NCI-H2227 treated with DMSO at 0.1 percent for 48 hours (cell line): ENCODE results near the gene BARHL1.
A peak's percentile ranks its signal among the peaks of the same experiment; 100 is the strongest.

Source experiments
- DNase-seq: peaks from one replicate; lab custom pipeline; 2025; lab: John Stamatoyannopoulos, UW

Gene BARHL1

DNA sequence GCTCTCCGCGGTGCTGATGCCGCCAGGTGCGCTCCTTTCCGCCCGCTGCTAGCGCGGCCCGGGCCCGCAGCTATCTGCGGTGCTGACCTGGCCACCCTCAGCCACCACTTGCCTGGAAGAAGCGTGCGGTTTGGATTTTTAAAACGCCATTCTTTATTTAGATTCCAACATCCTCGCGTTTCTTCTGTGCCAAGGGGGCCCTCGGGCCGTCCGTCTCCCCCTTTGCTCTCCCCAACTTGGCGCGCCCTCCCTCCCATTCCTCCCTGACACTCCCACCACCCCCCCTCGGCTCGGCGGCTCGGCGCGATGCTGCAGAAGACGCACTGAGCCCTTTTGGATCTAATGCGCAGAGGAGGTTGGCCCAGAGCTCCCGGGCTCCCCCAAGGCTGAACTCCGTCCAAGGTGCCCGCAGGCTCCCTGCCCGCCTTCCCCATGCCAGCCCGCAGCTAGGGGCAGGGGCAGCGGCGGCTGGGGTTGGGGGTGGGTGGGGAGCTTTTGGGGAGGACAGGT is at the start of gene BARHL1:
TSS of gene BARHL1 (plus strand) at position 331 of the 510 bp plus-strand sequence. CDS start 192 bp downstream, outside the sequence.
- no peak for DNase-seq

DNA sequence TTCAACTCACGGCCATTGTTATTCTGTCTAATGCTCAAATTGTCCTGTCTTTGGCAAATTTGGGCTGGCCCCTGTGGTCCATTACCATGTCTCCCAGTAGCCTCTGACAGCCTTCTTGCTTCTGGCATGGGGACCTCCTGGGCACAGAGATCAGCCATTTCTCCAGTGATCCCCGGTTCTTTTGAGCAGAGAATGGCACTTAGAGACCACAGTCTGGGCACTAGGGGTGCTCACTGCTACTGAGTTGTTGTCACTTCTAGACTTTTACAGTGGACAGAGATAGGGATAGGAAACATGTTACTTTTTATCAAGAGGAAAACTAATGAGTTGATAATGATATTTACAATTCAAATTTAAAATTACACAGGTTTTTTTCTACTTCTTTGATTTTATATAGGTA is 47.6 kb upstream of the BARHL1 start:
- DNase-seq: no peak

DNA sequence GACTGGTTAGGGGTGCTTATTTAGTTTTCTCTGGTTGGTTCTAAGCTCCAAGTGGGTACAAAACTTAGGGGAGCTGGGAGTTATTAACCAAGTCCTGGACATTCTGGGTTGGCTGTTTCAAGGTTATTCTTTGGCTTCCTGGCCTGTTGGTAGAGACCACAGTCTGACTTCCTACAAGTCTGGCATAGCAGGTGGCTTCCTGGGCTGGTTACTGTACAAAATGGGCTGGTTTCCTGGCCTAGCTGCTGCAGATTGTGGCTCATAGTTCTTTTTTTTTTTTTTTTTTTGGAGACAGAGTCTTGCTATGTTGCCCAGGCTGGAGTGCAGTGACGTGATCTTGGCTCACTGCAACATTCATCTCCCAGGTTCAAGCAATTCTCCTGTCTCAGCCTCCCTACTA is 46.3 kb upstream of the BARHL1 start:
- no peak for DNase-seq

- no peak for DNase-seq
These were observed 45.1 kb upstream of the BARHL1 start for GRCh38 chr9:132537352-132537751.

DNA sequence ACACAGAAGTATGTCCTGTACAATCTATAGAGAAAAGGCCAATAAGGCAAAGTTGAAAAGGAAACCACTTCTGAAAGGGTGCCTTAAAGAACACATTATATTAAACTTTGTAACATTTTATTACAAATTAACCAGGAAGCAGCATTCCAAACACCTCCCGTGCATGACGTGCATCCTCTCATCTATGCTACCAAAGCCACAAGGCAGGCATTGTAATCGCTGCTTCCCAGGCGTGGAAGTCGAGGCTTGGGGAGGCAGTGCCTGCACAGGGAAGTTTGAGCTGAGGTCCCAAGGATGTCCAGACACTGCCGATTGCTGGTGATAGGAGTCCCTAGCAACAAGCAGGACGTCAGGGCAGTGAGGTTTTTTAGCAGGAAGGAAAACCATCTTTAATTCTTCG is 44.3 kb upstream of the BARHL1 start:
- DNase-seq: no peak

GRCh38 chr9:132539096-132539495 is 43.3 kb upstream of the BARHL1 start:
- DNase-seq: no peak

DNA sequence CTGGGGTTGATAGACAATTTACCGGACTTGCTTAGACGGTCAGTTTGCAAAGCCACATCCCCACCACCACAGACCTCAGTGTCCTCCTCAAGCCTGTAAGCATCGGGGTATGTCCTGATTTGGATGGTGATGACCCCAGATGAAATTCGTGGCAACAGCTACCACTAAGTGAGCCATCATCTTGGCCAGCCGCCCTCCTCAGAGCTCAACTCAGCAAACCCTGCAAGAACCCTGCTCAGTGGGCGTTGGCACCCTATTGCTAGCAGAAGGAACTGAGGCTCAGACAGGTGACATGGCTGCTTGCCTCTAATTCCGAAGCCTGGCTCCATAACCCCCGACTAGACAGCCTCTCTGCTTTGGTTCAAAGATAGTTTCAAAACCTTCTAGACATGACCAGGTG is 41.4 kb upstream of the BARHL1 start:
- no peak for DNase-seq

- no peak for DNase-seq
These were observed 40.3 kb upstream of the BARHL1 start for GRCh38 chr9:132541870-132542830.

- no peak for DNase-seq
These were observed 39.2 kb upstream of the BARHL1 start for GRCh38 chr9:132543251-132543650.

DNA sequence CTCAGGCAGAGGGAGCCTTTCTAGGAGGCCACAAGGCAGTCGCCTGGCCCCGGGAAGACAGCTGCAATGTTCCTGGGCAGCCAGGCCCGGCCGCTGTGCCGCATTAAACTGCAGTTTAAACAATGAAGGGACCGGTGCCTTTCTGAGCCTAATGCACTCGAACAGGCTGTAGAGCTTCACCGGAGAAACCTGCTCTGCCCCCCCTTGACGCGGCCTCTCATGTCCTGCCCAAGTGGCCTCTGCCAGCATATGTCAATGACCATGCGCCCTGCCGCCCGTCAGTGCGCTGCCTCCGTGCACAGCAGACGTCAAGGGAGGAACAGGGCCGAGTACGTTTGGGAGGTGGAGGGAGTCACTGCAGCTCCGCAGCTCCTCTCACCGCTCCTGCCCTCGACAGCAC is 38.4 kb upstream of the BARHL1 start:
- no peak for DNase-seq

- DNase-seq: no peak
These were observed 36.8 kb upstream of the BARHL1 start for GRCh38 chr9:132545578-132545977.

DNA sequence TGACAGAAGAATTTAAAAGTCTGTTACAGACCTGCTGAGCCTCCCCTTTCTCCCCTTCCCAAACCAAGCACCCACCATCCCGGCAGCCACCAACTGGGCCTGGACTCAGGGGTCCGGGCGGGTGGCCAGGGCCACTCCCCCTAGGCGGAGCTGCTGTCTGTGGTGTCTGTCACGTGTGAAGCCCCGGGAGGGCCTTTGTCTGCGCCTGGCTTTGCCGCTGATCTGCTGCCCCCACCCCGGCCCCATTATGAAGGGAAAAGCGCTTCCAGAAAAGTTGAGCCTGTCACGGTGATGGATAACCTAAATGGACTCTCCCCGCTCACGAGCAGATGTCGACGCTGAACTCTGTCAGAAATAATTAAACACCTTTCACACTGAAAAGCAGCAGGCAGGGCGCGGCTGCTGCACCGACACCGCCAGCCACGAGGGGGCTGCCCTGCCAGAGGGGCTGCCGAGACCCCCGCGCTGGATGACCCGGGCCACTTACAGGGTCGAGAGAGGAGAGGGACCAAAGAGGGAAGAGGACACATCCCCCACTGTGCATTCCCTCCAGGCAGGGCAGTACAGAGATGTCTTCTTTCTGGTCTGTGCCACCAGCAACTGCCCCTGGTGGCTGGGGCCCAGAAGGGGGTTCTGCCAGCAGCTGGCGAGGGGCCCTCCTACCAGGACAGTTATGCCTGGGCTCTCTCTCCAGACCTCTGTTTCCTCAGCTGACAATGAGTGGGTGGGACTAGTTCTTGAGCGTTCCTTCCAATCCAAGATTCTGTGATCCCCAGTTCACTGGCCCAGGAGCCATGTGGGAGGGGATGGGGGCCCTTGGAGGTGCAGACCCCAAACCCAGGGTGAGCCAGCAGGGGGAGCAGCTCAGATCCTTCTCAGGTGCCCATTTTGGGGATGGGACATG is 36.0 kb upstream of the BARHL1 start:
- DNase-seq: peak; percentile 90

DNA sequence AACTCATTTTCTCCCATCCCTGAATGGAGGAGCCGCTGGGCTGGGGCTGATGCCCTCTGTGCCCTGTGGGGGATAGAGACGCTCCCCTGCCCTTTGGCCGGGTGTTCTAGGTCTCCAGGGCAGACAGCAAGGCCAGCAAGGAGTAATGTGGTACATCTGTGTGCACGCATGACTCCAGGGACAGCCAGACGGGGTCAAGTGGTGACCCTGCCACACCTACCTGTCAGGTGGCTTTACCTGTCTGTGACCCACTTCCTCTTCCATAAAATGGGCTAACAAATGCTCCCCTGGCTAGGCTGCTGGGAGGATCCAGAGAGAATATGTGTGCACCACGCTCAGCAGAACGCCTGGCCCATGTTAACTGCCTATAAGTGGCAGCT is 35.4 kb upstream of the BARHL1 start:
- DNase-seq: no peak

- DNase-seq: no peak
These were observed 35.0 kb upstream of the BARHL1 start for GRCh38 chr9:132547436-132547835.

DNA sequence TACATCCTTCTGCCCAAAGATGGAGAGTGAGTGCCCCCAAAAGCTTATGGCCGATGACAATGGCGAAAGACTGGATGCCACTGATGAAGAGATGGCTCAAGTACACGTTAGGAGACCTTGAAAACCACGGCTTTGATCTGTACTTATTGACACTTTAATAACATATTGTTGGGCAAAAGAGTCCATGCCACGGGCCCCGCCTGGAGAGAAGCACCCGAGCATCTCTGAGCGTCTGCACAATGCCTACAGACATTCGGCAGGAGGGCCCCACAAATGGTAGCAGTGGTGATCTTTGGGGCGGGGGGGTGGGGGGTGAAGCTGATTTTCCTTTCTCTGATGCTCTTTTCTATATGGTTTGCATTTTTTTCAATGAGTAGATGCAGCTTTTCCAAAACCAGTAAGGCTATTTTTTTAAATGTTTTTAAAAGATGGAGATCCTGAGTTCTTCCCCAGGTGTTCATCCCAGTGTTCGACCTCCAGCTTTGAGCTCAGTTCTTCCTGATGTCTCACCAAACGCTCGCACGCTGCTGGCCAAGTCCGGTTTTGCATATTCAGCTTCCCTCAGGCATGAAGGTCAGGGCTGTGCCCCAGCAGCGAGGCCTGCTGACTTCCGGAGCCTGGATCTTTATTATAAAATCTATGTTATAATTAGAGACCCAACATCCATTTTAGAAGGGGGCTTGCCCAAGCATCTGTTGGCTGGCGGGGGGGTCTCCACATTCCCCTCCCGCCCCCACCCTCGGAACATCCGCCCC is 34.3 kb upstream of the BARHL1 start:
- DNase-seq: no peak

DNA sequence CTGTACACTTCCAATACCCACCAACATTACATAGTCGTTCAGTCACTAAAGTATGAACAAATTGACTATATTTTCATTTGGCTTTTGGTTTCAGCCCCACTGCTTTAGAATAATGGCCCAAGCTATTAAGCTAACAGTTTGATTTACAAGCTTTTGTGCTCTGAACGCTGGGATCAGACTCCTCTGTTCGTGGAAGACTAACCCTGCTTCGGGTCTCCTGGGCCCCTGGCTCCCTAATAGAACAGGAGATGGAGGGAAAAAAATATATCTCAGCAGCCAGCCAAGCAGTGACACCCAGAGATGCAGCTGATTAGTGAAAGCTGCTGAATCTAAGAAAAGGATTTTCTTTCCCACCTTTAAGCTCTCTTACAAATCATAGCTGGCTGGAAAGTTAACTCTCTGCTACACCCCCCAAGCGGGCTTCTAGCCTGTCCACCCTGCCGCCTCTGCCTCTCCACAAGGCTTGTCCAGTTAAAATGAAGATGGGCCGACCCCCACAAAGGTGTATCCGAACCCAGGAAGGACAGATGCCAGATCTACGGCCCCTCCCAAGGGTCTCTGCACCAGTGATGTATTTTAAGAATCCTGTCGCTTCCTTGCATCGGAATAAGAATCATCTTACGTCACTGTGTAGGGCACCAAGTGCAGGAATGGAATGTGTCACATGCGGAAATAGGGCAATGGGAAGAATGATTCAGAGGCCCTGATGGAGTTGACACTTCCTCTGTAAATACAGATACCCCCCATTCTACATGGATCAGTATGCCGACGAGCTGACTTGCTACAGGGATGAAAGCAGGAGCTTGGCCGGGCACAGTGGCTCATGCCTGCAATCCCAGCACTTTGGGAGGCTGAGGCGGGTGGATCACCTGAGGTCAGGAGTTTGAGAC is 33.4 kb upstream of the BARHL1 start:
- peak; percentile 25 for DNase-seq

DNA sequence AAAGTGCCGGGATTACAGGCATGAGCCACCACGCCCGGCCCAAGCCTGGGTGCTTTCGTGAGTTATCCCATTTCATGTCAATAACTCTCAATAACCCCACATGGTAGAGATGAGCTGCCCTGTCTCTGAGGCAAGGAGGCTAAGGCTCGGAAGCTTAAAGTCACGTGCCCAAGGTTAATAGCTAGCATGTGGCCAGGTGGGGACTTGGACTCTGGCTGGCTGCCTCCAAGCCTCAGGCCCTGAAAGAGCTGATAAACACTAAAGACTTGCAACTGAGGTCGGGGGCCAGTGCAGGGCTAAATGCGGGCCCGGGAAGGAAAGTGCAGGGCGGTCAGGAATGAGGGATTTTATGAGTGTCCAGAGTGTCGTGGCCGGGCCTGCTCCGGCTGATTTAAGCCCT is 30.9 kb upstream of the BARHL1 start:
- DNase-seq: no peak

DNA sequence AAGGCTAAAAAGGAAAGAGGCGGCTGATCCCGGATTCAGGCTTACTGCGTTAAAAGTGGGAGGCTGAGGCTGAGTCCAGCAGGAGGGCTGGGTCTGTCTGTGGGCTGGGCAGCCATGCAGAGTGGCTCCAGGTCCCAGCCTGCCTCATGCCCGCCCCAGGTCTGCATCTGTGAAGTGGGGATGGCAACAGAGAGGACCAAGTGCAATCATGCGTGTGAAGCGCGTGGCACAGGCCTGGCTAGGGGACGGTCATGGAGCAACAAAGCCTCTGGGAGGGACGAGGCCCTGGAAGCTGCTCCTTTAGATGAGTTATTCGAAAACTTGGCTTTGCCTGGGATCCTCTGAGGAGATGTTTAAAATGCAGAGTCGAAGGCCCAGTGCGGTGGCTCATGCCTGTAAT is 30.4 kb upstream of the BARHL1 start:
- no peak for DNase-seq

DNA sequence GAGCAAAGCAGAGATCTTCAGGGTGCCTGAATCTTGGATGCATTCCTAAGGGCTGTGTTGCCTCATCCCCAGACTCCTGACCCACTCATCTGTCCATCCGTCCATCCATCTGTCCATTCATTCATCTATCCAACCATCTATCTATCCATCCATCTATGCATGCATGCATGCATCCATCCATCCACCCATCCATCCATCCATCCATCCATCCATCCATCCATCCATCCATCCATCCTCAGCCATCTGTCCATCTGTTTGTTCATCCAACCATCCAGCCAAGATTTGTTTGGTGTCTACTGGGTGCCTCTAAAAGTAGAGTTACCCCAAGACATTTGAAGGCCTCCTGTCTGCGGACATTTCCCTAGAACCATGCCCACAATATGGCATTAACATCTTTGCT is 27.7 kb upstream of the BARHL1 start:
- DNase-seq: no peak

DNA sequence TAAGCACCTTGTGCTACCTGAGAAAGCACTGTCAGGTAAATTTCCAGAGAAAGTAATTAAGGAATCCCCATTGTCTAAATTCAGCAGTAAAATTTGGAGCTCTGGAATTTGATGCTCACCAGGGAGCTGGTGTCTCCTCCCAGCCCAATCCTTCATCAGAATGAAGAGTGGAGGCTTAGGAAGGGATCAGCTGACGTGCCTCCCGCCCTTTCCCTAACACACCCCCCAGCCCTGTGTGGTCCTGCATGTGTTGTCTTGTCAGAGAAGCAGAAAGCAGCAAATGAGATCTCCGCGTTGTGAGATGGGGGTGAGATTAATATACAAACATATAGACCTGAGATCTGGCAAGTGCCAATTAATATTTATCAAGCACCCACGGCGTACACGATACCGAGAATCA is 26.9 kb upstream of the BARHL1 start:
- no peak for DNase-seq

DNA sequence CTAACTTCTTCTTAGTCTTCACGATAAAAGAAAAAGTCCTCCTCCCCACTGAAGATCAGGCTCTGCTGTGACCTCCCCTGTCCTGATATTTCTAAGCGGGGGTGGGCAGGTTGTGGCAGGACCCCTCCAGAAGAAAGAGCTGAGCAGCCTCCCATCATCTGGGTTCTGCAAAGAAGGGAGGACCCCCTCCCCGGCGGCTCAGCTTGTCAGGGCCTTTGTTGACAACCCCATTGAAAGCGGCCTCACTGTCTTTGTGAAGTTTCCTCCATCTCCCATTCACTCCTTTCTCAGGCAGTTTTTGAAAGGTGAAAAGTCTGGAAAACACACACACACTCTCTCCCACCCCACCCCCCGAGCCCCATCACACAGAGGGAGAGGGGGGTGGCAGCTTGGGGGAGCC is 26.2 kb upstream of the BARHL1 start:
- DNase-seq: no peak
